ENCODE data around the gene LAMA2.

The LAMA2 gene

GRCh38 chr6:129393654-129394053, 510.7 kb downstream of the LAMA2 start:
- no peak for TF ChIP-seq CTCF (IDR thresholded peaks at IDR 0.05; ENCODE audit: insufficient read depth, low read depth, low read length, missing control alignments)
- no peak for DNase-seq (ENCODE audit: low read depth)

GRCh38 chr6:129398764-129399163, 515.8 kb downstream of the LAMA2 start:
- no peak overlapping the region for H3K4me3 ChIP-seq (ENCODE audit: low read length)
- no peak for DNase-seq (ENCODE audit: low read depth)
- no peak for TF ChIP-seq CTCF (IDR thresholded peaks at IDR 0.05; ENCODE audit: insufficient read depth, low read depth, low read length, missing control alignments)

More at GRCh38 chr6:129393654-129394053, 510.7 kb downstream of the LAMA2 start:
- H3K4me3 ChIP-seq (ENCODE audit: low read length): no peak overlapping the region

GRCh38 chr6:129402244-129402643, 519.3 kb downstream of the LAMA2 start:
- TF ChIP-seq CTCF (IDR thresholded peaks at IDR 0.05; ENCODE audit: insufficient read depth, low read depth, low read length, missing control alignments): no peak
- DNase-seq (ENCODE audit: low read depth): peak; percentile 23
- H3K4me3 ChIP-seq (ENCODE audit: low read length): no peak overlapping the region

- no peak overlapping the region for H3K4me3 ChIP-seq (ENCODE audit: low read length)
- TF ChIP-seq CTCF (IDR thresholded peaks at IDR 0.05; ENCODE audit: insufficient read depth, low read depth, low read length, missing control alignments): no peak
- no peak for DNase-seq (ENCODE audit: low read depth)
These were observed 528.2 kb downstream of the LAMA2 start for GRCh38 chr6:129411092-129411491.

- TF ChIP-seq CTCF (IDR thresholded peaks at IDR 0.05; ENCODE audit: insufficient read depth, low read depth, low read length, missing control alignments): no peak
- H3K4me3 ChIP-seq (ENCODE audit: low read length): no peak overlapping the region
- no peak for DNase-seq (ENCODE audit: low read depth)
These were observed 533.5 kb downstream of the LAMA2 start for GRCh38 chr6:129416337-129416990.

GRCh38 chr6:129417416-129418086, 534.6 kb downstream of the LAMA2 start:
- no peak for DNase-seq (ENCODE audit: low read depth)
- H3K4me3 ChIP-seq (ENCODE audit: low read length): no peak overlapping the region
- TF ChIP-seq CTCF (IDR thresholded peaks at IDR 0.05; ENCODE audit: insufficient read depth, low read depth, low read length, missing control alignments): no peak

GRCh38 chr6:129419324-129419723, 536.4 kb downstream of the LAMA2 start:
- no peak for DNase-seq (ENCODE audit: low read depth)
- no peak overlapping the region for H3K4me3 ChIP-seq (ENCODE audit: low read length)
- TF ChIP-seq CTCF (IDR thresholded peaks at IDR 0.05; ENCODE audit: insufficient read depth, low read depth, low read length, missing control alignments): no peak

Measured in epithelial cell of esophagus (primary cell).